Measurements from ENCODE around the gene TREM2.
A peak's percentile ranks its signal among the peaks of the same experiment; 100 is the strongest.
"Not testable (repeated sequence)": the region's sequence is repeated elsewhere in the genome, so short reads cannot be mapped to it uniquely, and the experiment has no call there.

Gene TREM2

DNA sequence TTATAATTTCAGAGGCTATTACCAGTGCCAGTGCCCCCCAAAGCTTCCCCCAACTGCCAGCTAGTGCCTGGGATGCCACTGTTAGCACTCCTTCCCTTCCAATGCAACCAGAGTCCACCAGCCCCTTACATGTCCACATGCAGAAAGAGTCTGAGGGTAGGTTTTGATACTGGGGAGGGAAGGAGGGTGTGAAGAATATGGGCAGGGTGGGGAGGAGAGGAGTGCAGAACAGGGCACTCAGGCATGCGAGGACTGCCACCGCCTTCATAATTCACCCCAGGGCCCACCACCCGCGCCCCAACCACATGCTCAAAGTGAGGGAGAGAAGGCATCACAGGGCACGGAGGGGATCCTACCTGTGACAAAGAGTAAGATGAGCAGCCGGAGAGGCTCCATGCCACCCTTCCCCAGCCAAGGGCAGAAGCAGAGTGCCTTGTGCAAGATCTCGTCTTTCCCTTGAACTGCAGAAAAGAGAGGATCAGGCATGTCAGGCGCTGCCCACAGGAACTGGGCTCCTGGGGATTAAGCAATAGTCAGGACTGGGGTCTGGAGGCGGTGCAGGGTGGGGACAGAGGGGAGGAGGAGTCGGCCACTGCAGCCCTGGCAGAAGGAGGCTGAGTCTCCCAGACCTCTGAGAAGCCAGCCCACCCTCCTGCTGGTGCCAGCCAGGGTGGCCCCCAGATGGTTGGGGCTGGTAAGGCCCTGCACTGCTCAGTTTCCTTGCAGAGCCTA, at the start of gene TREM2:
TSS of gene TREM2 (minus strand) at position 430 of the 732 bp plus-strand sequence. CDS start at position 396, 34 bp downstream.
- no peak for DNase-seq

DNA sequence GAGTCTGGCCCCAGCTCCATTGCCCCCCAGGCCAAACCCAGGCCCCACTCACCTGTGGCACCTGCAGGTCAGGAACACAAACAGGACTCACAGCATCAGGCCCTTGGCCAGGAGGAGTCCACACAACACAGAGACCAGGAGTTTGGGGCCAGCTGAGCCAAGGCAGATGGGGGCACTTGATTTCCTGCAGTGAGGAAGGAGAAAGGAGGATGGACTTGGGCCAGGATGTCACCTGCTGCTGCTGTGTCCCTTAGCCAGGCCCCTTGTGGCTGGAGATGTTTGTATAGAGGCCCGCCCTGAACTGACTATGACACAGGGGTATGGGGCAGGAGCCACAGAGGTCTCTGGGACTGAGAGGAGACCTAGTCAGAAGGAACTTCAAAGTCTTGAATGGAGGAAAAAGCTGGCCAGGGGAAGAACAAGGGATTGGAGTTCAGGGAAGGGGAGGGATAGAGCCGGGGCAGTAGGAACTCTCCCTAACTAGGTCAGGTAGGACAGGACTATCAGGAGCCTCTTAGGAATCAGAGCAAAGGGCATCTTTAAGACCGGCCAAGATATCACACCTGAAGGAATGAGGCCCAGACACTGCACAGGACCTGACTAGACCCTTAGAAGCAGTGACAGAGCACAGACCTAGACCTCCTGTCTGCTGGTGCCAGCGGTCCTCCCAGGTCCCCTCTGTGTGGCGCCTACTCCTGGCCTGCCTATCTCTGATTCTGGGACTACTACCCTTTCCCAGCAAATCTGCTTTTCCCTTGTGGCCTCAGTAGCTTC, 46.8 kb upstream of the TREM2 start:
- DNase-seq: no peak

DNA sequence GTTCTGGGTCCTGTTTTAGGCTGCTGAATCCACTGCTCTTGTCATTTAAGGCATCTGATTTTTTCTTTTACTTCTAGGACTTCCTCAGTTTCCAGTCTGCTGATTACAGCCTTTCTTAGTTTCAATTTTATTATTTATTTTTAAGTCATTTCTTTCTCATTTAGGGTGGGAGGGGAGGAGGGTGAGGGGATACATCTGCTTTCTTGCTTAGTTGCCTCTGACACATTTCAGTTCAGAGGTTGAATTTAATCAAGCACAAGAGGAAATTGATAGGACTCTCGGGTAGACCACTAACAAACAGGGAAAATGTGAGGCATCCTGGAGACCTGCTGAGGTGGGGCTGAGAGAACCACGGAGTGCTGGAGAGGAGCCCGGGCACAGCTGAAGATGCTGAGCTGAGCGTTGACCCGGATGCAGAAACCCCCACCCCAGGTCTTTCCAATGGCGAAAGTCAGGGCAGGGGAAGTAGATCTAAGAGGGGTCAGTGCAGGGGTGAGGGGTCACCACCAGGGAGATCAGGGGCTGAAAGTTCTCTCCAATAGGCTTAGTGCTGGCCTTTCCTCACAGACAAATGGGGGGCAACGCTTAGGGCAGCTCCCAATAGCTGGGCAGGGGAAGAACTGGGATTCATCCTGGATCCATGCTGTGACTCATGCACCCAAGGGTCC, 45.7 kb upstream of the TREM2 start:
- DNase-seq: no peak

DNA sequence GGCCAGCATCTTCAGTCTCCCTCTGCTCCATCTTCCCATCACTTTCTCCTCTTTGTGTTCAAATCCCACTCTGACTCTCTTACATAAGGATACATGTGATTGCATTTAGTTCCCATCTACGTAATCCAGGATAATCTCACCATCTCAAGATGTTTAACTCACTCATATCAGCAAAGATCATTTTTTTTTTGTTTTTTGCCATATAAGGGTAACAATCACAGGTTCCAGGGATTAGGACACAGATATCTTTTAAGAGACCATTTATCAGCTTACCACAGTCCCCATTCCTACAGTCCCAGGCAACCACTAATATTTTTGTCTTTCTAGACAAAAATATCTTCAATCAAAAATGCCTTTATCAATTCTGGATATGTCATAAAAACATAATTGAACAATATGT, 41.2 kb upstream of the TREM2 start:
- DNase-seq: no peak

DNA sequence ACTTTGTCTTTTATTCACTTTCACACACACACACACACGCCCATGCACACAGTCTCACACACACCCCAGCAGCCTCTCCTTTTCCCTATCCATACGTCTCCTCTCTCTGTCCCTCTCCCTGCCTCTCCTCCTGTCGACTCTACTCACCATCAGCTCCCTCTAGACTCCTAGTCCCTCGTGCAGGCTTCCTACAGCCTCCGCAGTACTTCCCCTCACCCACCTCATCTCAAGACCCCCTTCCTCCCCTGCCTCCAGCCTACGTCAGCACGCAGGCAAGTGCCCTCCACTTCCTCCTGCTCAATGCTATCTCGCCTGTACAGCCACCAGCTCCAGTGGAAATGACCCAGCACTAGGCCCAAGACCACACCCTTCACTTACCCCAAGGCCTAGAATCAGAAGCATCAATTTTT, 38.9 kb upstream of the TREM2 start:
- DNase-seq: no peak

DNA sequence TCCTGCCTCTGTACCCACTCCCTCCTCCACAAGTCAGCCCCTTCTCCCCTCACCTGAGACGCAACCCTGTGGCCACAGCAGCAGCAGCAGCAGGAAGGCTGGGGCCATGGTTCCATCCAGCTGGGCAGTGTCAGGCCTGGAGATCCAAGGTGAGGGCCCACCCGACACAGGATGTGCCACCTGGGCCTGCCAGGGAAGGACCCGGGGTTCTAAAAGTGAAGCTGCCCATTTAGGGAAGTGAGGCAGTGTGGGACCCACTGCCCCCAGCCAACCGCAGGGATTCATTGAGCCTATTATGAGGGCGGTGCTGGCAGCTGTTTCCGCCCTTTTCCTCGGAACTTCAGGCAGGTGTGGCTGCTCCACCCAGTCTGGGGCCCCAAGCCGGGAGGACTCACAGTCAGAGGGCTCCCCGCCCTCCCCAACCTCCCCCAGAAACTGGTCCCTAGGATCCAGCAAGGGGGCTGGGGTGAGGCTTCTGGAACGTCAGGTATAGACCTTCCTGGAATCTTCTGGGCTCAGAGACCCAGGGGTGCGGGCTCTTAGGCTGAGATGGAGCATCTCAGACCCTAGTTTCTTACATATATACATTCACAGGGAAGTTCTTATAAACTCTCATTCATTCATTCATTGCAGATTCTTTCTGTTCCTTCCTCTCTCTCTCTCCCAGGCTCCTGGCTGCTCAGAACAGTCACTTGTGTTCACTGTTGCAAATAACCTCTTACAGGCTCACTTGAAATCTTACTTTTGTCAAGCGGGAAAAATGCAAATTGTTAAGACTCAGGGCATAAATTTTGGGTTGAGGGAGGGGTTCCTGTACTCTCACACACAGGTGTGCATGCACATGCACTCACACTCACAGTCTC, 38.2 kb upstream of the TREM2 start, which contains the start of gene TREML2:
TSS of gene TREML2 (minus strand) at position 249 of the 863 bp plus-strand sequence. CDS start at position 108, 141 bp downstream.
- DNase-seq: peak; percentile 41

DNA sequence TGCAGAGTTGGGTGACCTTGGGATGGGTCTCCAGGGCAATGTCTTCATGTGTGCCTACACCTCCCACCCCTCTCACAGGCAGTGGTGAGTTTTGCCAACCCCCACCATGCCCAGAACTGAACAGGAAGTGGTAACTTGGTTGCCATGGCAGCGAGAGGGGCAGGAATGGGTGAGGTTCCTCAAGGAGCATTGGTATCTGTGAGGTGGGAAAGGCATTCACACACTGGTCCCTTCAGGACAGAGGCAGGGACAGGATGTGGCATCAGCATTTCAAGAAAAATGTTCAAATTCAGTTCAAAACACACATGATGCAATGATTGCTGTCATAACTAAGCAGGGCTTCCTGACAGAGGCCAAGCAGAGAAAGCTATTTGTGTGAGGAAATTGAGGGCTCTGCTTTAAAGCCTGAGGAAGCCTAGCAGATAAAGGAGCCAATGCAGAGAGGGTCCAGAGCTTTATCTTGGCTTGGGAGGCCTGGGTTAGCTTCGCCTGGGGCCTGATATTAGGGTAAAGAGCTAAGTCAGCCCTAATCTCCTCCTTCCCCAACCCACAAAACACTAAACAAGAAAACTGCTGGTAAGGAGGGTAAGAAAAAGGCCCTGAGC, 37.5 kb upstream of the TREM2 start:
- DNase-seq: peak; percentile 51

DNA sequence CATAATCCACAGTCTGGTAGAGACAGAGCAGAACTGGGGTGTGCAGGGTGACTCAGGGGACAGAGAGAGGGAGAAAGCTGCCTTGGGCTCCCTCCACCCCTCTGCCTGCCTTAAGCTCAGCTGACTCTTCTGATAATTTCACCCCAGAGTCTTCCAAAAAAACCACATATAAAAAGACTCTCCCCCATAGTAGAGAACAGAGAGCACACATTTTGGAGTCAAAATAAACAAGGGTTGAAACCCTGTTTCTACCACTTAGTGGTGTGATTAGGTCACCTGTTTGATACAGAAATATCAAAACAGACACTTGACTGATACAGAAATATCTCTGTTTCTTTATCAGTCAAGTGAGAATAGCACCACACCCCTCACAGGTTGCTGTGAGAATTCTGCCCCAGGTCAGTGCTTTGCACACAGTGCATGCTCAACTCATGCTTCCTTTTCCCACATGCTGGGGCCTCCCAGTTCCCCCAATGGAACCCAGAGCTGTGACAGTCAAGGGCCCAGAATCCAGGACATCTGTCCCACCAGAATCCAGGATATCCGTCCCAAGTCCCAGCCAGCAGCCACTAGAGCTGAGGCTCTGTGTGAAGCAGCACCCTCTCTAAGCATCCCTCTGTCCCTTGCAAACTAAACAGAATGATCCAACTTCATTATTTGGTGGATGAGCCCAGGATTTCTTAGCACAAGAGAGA, 36.8 kb upstream of the TREM2 start:
- DNase-seq: no peak

DNA sequence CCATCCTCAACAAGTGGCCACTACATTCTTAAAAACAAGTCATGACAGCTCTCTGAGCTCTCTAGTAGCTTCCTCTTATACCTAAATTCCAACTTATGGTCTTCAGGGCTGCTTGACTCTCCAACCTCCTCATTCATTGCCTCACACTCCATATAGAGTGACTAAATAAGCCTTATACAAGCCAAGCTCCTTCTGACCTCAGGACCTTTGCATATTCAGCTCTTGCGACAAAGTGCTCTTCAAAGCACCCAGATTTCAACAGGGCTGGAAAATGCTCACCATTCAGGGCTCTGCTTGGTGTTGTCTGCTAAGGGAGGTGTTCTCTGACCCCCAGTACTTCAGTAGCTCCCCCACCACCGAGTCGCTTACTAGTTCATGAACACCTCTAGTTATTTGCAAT, 34.3 kb upstream of the TREM2 start:
- DNase-seq: no peak

DNA sequence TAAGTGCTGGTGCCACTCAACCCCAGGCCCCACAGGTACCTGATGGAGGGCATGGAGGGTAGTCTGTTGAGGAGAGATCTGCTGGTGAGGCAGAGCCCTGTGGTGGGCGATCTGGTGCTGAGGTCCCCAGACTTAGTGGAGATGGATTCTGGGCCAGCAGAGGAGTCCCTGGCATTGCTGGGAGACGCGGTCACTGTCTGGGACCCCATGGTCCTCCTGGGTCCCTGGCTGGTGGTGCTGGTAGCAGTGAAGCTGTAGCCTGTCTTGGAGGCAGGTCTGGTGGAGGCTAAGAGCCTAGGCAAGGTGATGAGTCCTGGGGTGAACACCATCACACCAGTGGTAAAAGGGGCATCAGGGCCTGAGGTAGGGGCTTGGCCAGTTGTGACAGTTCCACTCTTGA, 31.5 kb upstream of the TREM2 start:
- no peak for DNase-seq

DNA sequence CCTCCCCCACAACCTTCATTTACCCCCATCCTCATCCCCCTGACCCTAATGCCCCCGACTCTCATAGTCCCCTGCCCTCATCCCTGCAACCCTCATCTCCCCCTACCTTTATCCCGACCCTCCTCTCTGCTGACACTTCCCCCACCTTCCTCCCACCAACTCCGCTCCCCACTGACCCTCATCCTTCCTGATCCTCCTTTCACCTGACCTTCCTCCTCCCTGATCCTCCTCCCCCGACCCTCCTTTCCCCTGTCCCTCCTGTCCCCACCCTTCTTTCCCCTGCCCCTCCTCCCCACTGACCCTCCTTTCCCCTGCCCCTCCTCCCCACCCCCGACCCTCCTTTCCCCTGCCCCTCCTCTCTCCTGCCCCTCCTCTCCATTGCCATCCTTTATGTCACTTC, 31.0 kb upstream of the TREM2 start:
- no peak for DNase-seq

DNA sequence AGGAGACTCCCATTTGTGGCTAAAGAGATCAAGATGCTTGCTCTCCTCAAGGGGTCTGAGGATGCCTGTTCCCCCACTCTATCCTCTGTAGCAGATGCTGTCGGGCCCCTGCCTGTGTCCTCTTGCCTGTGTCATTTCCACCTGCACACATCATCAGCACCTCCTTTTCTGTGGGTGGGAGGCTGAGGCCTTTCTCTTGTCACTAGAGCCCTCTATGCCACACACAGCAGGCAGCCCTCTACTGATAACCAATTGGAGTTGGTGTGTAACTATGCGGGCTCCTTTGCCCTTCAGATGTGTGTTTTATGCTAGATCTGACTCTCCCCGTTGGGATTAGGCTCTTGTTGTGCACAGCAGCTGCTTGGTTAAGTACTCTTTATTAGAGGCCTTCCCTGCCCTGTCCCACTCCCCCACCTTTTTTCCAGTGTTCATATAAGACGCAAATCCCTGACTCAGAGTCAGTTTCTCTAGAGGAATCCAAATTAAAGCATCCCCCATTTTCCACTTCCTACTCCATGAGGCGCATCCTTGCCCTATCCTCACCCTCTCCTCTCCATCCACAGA, 30.3 kb upstream of the TREM2 start:
- no peak for DNase-seq

DNA sequence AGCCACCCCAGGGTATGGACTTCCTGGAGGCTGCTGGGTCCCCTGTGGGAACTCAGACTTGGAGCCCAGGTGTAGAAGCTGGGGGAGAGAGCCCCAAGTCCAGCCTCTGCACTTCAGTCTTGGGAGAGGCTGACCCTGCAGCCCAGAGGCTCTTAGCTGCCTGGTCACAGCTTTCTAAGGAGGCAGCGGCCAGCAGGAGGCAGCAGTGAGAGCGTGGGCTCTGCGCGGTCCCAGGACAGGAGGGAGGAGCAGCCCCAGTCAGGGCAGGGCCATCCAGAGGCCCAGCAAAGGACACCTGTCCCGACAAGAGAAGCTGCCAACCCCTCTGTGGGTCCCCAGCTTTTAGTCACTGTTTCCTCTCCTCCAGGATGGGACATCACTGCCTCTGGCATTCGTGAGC, 28.7 kb upstream of the TREM2 start:
- DNase-seq: peak; percentile 48

DNA sequence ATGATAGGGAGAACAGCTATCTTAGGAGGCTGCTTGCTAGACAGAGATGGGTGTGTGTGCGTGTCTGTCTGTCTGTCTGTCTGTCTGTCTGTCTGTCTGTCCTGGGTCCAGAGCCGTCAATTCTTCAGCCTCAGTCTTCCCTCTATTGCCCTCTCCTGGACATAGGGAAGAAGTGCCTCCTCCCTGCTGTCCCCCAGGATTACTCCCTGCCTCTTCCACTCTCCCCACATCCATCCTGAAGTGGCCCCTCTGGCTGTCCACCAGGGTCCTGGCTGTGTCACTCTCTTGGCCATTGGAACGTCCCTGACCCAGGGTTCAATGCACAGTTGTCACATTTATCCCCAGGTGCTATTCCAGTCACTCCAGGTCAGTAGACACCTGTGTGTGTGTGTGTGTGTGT, 27.9 kb upstream of the TREM2 start:
- no peak for DNase-seq

DNA sequence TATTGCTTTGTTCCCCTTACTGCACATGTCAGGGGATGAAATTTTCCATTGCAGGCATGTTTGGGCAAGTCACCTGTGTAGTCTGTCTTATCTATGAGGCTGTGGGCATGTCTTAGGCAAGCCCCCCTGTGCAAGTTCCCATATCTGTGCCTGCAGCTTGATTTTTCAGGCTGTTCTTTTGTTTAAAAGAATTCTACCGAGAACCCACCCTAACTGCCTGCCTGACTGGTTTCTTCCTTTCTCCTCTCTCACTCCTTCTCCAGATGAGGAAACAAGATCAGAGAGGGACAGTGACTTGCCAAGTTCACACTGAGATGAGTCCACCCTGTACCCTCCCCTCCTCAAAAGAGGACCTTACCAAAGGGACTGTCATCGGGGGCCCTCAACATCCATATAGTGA, 27.1 kb upstream of the TREM2 start:
- DNase-seq: no peak

DNA sequence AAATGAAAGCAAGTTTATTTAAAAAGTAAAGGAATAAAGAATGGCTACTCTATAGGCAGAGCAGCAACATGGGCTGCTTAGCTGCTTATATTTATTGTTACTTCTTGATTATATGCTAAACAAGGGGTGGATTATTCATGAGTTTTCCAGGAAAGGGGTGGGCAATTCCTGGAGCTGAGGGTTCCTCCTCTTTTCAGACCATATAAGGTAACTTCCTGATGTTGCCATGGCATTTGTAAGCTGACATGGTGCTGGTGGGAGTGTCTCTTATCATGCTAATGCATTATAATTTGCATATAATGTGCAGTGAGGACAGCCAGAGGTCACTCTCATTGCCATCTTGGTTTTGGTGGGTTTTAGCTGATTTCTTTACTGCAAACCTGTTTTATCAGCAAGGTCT, 26.1 kb upstream of the TREM2 start:
- DNase-seq: not testable (repeated sequence)

DNA sequence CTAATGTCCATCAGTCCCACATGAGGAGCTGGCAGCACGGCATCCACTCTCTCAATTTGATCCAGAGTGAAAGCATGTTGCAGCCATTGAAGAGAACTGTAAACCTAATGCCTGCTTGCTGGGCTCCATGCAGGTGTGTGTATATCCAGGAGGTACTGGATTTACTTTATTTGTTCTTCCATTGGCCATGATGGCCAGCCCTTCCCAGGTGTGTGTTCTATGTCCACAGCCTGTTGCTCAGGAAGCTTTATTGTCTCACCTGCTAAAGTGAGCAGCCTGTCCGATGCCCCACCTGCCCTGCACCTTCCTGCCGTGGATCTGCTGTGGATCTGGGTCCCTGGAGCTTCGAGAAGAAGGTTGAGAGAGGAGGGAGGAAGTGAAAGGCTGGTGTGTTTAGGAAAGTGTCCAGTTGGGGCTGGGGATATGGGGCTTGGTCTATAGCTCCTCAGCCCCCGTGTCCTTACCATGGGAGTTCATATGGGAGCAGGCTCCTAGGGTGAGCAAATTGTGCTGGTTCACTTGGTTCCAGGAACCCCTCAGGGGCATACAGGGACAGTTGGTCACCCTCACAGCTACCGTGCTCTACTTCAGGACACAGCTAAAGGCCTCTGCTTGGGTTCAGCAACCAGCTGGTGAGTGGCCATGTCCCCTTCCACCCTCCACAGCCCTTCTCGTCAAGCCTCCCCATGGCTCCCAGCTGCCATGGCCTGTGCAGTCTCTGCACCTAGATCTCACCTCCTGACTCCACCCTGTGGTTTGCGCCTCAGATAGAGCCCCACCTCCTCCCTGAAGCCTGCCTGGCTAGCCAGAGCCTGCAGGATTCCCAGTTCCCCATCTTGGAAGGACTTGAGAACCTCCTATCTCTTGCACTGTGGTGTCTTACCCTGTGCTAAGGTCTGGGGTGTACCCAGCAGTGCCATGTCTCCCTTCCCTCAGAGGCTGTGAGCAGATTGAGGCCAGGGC, 25.3 kb upstream of the TREM2 start:
- no peak for DNase-seq

DNA sequence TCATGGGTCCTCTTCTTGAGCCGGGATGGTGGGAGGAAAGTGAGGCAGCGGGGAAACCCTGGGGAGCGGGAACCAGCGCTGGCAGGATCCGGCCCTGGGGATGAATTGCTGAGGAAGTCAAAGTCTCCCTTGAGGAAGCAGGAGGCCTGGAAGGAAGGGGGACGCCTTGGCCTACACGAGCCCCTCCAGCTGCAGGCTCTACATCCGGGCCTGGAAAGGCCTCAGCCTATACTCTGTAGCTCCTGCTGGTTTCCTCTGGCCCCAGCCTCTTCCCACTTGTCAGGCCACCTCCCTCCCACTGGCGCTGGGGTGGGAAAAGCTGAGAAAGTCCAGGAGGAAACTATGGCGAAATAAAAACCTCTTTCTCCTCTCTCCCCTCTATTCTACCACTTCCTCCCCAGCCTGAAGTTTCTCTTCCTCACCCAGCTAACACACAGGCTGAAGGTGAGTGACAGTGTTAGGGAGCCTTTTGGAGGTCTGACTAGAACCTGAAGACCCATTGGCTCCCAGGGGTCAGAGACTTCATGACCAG, 23.2 kb upstream of the TREM2 start:
- no peak for DNase-seq

DNA sequence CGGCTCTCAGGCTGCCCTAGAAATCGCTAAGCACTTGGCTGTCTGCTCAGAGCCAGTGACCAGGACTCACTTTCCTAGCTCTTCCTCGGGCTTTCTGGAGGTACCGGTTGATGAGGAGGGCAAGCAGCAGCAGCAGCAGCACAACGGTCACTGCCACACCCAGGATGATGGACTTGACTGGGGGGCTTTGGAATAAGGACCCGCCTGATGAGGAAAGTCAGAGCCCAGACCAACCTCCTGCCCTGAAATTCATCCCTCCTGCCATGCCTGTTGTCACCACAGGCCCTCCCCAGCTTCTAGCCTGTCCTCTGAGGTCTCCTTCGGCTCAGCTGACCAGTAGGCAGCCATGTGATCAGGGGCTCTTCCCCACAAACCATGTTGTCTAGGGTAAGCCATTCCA, 21.8 kb upstream of the TREM2 start:
- DNase-seq: no peak
